WI38 (cell line): ENCODE measurements around the gene PSMC3IP.
"Not testable (repeated sequence)": the region's sequence is repeated elsewhere in the genome, so short reads cannot be mapped to it uniquely, and the experiment has no call there.

Experiments used
- H3K4me3 ChIP-seq: 2 replicates; pipeline ENCODE4 v1.5.1; 2011; ENCODE audit warnings: low read depth, mild to moderate bottlenecking, control low read depth, low read length
- CTCF ChIP-seq: IDR thresholded peaks from 2 replicates; pipeline ENCODE4 v1.5.1; 2012; ENCODE audit warnings: low read depth, mild to moderate bottlenecking, control low read depth, low read length

PSMC3IP gene, protein sequence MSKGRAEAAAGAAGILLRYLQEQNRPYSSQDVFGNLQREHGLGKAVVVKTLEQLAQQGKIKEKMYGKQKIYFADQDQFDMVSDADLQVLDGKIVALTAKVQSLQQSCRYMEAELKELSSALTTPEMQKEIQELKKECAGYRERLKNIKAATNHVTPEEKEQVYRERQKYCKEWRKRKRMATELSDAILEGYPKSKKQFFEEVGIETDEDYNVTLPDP

GRCh38 chr17:42577532-42578281 is at the start of gene PSMC3IP:
PSMC3IP (minus strand) TSS chr17:42577729; CDS start chr17:42577686, 43 bp downstream.
- peak within 1 kb of the TSS; percentile 82 for H3K4me3 ChIP-seq

GRCh38 chr17:42623732-42624596 is 46.4 kb upstream of the PSMC3IP start:
- TF ChIP-seq CTCF, result no peak
- no peak overlapping the region for H3K4me3 ChIP-seq

More at GRCh38 chr17:42577532-42578281, at the start of gene PSMC3IP:
- TF ChIP-seq CTCF, result peak; percentile 19; the same call in 1 of the 2 replicates

GRCh38 chr17:42623271-42623670 is 45.7 kb upstream of the PSMC3IP start:
- TF ChIP-seq CTCF, result no peak
- H3K4me3 ChIP-seq, result no peak overlapping the region

GRCh38 chr17:42621987-42622386 is 44.5 kb upstream of the PSMC3IP start:
- not testable (repeated sequence) for H3K4me3 ChIP-seq

DNA sequence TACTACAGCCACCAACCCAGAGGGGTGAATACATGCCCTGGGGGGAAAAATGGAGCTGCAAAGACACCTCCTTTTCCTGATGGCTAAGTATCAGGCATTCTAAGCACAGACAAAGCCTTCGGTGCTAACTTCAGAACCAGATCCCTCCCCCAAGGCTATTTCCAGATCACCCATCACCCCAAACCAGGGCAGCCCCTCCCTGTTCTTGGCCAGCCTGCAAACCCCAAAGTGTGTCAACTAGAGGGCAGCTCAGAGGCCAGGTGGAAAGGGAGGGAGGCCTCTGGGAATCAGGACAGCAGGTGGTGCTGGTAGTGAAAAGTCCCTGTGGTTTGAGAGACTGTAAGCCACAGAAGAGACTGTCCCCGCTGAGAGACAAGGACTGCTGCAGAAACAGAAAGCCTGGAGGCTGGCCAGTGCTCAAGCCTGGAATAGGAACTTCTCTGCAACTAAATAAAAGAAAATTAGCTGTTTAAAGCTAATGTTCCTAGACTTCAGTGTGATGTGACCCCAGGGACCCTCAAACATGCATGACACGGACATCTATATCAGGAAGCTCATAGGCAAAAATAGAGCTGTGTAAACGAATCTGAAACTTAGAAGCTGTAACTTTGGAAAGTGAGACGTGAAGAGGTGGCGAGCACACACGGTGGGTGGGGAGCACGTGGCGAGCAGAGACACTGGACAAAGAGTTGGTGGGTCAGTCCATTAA is 41.1 kb upstream of the PSMC3IP start:
- TF ChIP-seq CTCF, result no peak
- H3K4me3 ChIP-seq, result no peak overlapping the region

GRCh38 chr17:42617956-42618431 is 40.5 kb upstream of the PSMC3IP start:
- no peak overlapping the region for H3K4me3 ChIP-seq
- no peak for TF ChIP-seq CTCF

- TF ChIP-seq CTCF, result no peak
Measured at GRCh38 chr17:42613699-42614295, 36.3 kb upstream of the PSMC3IP start.

More at GRCh38 chr17:42613699-42614295, 36.3 kb upstream of the PSMC3IP start:
- no peak overlapping the region for H3K4me3 ChIP-seq
